Stimulated activated naive B cell treated with anti-CD40 and anti-IgM and Interleukin-4, amounts not matched to agents 10 μg/mL and 1 μg/mL and 100 μg/mL, for 72 hours (primary cell): ENCODE data around the gene IL12RB2.

ENCODE experiments used
- ATAC-seq, 2 donors: fragments of 150-1000 bp; cut with Tn5 transposase; replicated peaks; 2 replicates each; pipeline ENCODE4 v1.10.0; 2021; ENCODE audit warnings: moderate library complexity in 1 of 2
- DNase-seq: peaks from one replicate; pipeline ENCODE4 v3.0.0; 2021
- H3K27ac Mint-ChIP-seq: one replicate; pipeline ENCODE4 v1.8.0; 2022; ENCODE audit warnings: mild to moderate bottlenecking, mixed read lengths
- H3K27me3 Mint-ChIP-seq, 2 donors: one replicate each; pipeline ENCODE4 v1.8.0; 2022; ENCODE audit warnings: mixed read lengths in 2 of 2
- H3K36me3 Mint-ChIP-seq, 2 donors: one replicate each; pipeline ENCODE4 v1.8.0; 2022; ENCODE audit warnings: mixed read lengths in 2 of 2, mild to moderate bottlenecking in 1 of 2
- H3K4me1 Mint-ChIP-seq, 2 donors: one replicate each; pipeline ENCODE4 v1.8.0; 2022; ENCODE audit warnings: mixed read lengths in 2 of 2, mild to moderate bottlenecking in 1 of 2
- H3K4me3 Mint-ChIP-seq, 2 donors: one replicate each; pipeline ENCODE4 v1.8.0; 2022; ENCODE audit warnings: mild to moderate bottlenecking in 2 of 2, mixed read lengths in 2 of 2, moderate library complexity in 1 of 2
- H3K9me3 Mint-ChIP-seq, 2 donors: one replicate each; pipeline ENCODE4 v1.8.0; 2022; ENCODE audit warnings: mixed read lengths in 2 of 2, mild to moderate bottlenecking in 1 of 2

Gene IL12RB2

DNA sequence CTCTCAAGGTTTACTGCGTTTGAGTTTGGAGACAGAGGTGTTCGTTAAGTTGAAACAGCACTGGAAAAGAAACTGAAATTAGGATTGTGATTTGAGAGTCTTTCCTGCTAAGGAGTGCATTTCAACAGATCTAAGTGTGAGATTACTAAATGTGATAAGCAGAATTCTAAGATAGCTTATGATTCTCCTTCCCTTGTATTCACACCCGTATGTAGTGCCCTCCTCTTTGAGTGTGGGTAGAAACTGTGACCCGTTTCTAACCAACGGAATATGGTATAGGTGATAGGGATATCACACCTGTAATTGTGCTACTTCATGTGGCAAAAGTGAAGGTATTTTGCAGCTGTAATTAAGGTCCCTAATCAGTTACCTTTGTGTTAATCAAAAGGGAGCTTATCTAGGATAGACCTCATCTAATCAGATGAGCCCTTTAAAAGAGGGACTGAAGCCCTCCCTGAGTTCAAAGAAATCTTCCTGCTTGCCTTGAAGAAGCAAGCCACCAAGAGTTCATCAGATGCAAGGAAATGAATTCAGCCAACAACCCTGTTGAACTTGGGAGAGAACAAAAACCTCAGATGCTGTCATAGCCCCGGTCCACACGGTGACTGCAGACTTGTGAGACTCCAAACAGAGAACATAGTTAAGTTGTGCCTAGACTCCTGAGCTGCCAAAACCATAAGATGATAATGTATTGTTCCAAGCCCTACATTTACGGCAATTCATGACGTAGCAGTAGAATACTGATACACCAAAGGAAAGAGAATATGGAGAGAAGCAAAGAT, 12.6 kb upstream of the IL12RB2 start:
- DNase-seq, result no peak
- H3K9me3 Mint-ChIP-seq, result peaks cover 0 to 5% of the 10 kb centered on the region in 2 donors
- H3K4me1 Mint-ChIP-seq, result no peaks in the 10 kb centered on the region
- H3K27ac Mint-ChIP-seq, result no peak overlapping the region
- ATAC-seq, result no peak
- peaks cover 0 to 7% of the 10 kb centered on the region in 2 donors for H3K27me3 Mint-ChIP-seq
- peaks cover 0 to 2% of the 10 kb centered on the region in 2 donors for H3K36me3 Mint-ChIP-seq
- no peak overlapping the region for H3K4me3 Mint-ChIP-seq

DNA sequence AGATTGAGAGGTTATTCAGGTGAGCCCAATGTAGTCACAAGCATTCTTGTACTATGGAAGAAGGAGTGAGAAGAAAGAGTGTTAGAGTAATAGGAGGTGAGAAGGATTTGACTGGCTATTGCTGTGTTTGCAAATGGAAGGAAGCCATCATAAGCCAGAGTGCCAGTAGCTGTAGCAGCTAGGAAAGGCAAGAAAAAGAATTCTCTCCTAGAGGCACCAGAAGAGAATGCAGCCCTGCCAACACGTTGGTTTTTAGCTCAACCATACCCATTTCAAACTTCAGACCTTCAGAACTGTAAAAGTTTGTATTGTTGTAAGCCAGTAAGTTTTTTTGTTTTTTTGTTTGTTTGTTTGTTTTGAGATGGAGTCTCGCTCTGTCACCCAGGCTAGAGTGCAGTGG, 8.9 kb upstream of the IL12RB2 start:
- H3K27me3 Mint-ChIP-seq, result no peaks in the 10 kb centered on the region
- peaks cover 0 to 1% of the 10 kb centered on the region in 2 donors for H3K4me1 Mint-ChIP-seq
- peaks cover 0 to 2% of the 10 kb centered on the region in 2 donors for H3K9me3 Mint-ChIP-seq
- H3K36me3 Mint-ChIP-seq, result peaks cover 0 to 2% of the 10 kb centered on the region in 2 donors
- no peak overlapping the region for H3K27ac Mint-ChIP-seq
- no peak overlapping the region for H3K4me3 Mint-ChIP-seq
- no peak for ATAC-seq
- no peak for DNase-seq

GRCh38 chr1:67299296-67299695, 8.4 kb upstream of the IL12RB2 start:
- peaks cover 0 to 2% of the 10 kb centered on the region in 2 donors for H3K36me3 Mint-ChIP-seq
- no peak overlapping the region for H3K27ac Mint-ChIP-seq
- H3K4me1 Mint-ChIP-seq, result peaks cover 0 to 1% of the 10 kb centered on the region in 2 donors
- peaks cover 0 to 2% of the 10 kb centered on the region in 2 donors for H3K9me3 Mint-ChIP-seq
- no peak overlapping the region for H3K4me3 Mint-ChIP-seq
- no peaks in the 10 kb centered on the region for H3K27me3 Mint-ChIP-seq
- DNase-seq (no peak), ATAC-seq (no peak)

GRCh38 chr1:67300561-67300960, 7.1 kb upstream of the IL12RB2 start:
- H3K36me3 Mint-ChIP-seq, result no peaks in the 10 kb centered on the region
- no peak overlapping the region for H3K4me3 Mint-ChIP-seq
- H3K9me3 Mint-ChIP-seq, result no peaks in the 10 kb centered on the region
- no peak overlapping the region for H3K27ac Mint-ChIP-seq
- DNase-seq (no peak), ATAC-seq (no peak)
- H3K4me1 Mint-ChIP-seq, result peaks cover 0 to 1% of the 10 kb centered on the region in 2 donors
- no peaks in the 10 kb centered on the region for H3K27me3 Mint-ChIP-seq

DNA sequence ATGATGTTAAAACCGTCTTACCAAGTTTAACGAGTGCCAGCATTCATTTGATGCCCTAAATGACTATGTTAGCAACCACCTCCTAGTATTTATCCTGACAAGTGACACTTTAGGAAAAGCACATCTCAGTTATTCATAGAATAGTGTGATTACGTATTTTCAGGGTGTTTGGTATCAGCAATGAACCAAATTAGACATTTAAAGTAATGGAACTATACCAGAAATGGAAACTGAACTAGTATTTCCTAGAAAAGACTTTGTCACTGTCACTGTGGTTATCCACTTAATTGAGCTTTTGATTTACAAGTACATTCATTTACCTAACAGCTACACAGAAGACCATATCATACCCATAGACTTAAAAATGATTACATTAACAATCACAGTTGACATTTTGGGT, 3.6 kb upstream of the IL12RB2 start:
- peaks cover 4 to 9% of the 10 kb centered on the region in 2 donors for H3K27me3 Mint-ChIP-seq
- H3K9me3 Mint-ChIP-seq, result no peaks in the 10 kb centered on the region
- no peaks in the 10 kb centered on the region for H3K36me3 Mint-ChIP-seq
- H3K4me3 Mint-ChIP-seq, result no peak overlapping the region
- ATAC-seq (no peak), DNase-seq (no peak)
- H3K4me1 Mint-ChIP-seq, result peaks cover 8 to 15% of the 10 kb centered on the region in 2 donors
- H3K27ac Mint-ChIP-seq, result no peak overlapping the region

- ATAC-seq, result no peak
Measured at GRCh38 chr1:67306547-67306946, 1.1 kb upstream of the IL12RB2 start.

GRCh38 chr1:67308136-67308535, 463 bp downstream of the IL12RB2 start:
- H3K36me3 Mint-ChIP-seq, result peaks cover 3 to 4% of the 10 kb centered on the region in 2 donors

More at GRCh38 chr1:67306547-67306946, 1.1 kb upstream of the IL12RB2 start:
- Mint-ChIP-seq H3K27me3 (peaks cover 4 to 9% of the 10 kb centered on the region in 2 donors), H3K4me3 (no peak overlapping the region), H3K4me1 (peaks cover 10 to 15% of the 10 kb centered on the region in 2 donors), H3K9me3 (no peaks in the 10 kb centered on the region), H3K27ac (no peak overlapping the region), H3K36me3 (peaks cover 0 to 3% of the 10 kb centered on the region in 2 donors)
- DNase-seq, result no peak

GRCh38 chr1:67312615-67313014, 4.9 kb downstream of the IL12RB2 start:
- no peak overlapping the region for H3K27ac Mint-ChIP-seq
- no peak overlapping the region for H3K4me3 Mint-ChIP-seq
- no peaks in the 10 kb centered on the region for H3K9me3 Mint-ChIP-seq
- peaks cover 13 to 19% of the 10 kb centered on the region in 2 donors for H3K4me1 Mint-ChIP-seq
- H3K36me3 Mint-ChIP-seq, result peaks cover 3 to 4% of the 10 kb centered on the region in 2 donors
- ATAC-seq (no peak), DNase-seq (no peak)
- H3K27me3 Mint-ChIP-seq, result peaks cover 4 to 9% of the 10 kb centered on the region in 2 donors

More at GRCh38 chr1:67308136-67308535, 463 bp downstream of the IL12RB2 start:
- ATAC-seq (peak; percentile 37 to 43), DNase-seq (no peak)
- Mint-ChIP-seq H3K27me3 (peaks cover 4 to 9% of the 10 kb centered on the region in 2 donors), H3K4me3 (peak overlapping the region; percentile 83 to 85), H3K9me3 (no peaks in the 10 kb centered on the region), H3K4me1 (peaks cover 13 to 25% of the 10 kb centered on the region in 2 donors), H3K27ac (peak overlapping the region; percentile 88)

- Mint-ChIP-seq H3K27ac (no peak overlapping the region), H3K4me1 (peaks cover 6 to 11% of the 10 kb centered on the region in 2 donors), H3K4me3 (no peak overlapping the region), H3K27me3 (no peaks in the 10 kb centered on the region), H3K9me3 (no peaks in the 10 kb centered on the region), H3K36me3 (peaks cover 3 to 4% of the 10 kb centered on the region in 2 donors)
- ATAC-seq (peak; percentile 62 to 71), DNase-seq (no peak)
Measured at GRCh38 chr1:67313934-67314671, 6.4 kb downstream of the IL12RB2 start.

GRCh38 chr1:67314696-67315095, 7.0 kb downstream of the IL12RB2 start:
- Mint-ChIP-seq H3K27me3 (no peaks in the 10 kb centered on the region), H3K4me1 (peaks cover 4 to 11% of the 10 kb centered on the region in 2 donors), H3K9me3 (no peaks in the 10 kb centered on the region), H3K4me3 (no peak overlapping the region), H3K36me3 (peaks cover 1 to 4% of the 10 kb centered on the region in 2 donors), H3K27ac (no peak overlapping the region)
- DNase-seq (no peak), ATAC-seq (peak; percentile 14 to 29)

- ATAC-seq (no peak), DNase-seq (no peak)
- Mint-ChIP-seq H3K36me3 (peaks cover 0 to 4% of the 10 kb centered on the region in 2 donors), H3K27ac (no peak overlapping the region), H3K4me3 (no peak overlapping the region), H3K27me3 (no peaks in the 10 kb centered on the region), H3K9me3 (no peaks in the 10 kb centered on the region), H3K4me1 (peaks cover 4 to 11% of the 10 kb centered on the region in 2 donors)
Measured at GRCh38 chr1:67316180-67316902, 8.7 kb downstream of the IL12RB2 start.

DNA sequence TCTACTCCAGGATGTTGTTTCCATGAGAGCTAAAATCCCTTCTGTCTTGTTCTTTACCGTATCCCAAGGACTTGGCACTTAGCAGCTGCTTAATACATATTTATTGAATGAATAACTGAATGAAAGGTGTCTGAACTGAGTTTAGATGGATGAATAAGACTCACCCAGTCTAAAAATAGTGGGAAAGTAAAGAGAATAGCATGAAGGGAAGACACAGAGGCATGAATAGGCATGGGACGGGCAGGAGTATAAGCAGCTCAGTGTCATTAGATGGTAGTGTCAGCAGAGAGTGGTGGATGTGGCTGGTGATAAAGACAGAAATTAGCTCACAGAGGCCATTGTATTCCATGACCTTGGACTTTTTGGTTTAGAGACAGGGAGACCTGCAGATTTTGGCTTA, 9.2 kb downstream of the IL12RB2 start:
- Mint-ChIP-seq H3K36me3 (peaks cover 4% of the 10 kb centered on the region in 2 donors), H3K9me3 (no peaks in the 10 kb centered on the region), H3K4me3 (no peak overlapping the region), H3K27ac (no peak overlapping the region), H3K4me1 (peaks cover 4 to 8% of the 10 kb centered on the region in 2 donors), H3K27me3 (no peaks in the 10 kb centered on the region)
- DNase-seq, result no peak
- ATAC-seq, result no peak

GRCh38 chr1:67317803-67318202, 10.1 kb downstream of the IL12RB2 start:
- Mint-ChIP-seq H3K27me3 (no peaks in the 10 kb centered on the region), H3K4me1 (peaks cover 3 to 8% of the 10 kb centered on the region in 2 donors)
- ATAC-seq, result peak in 1 of 2 donors; percentile 46

GRCh38 chr1:67322442-67322841, 14.8 kb downstream of the IL12RB2 start:
- Mint-ChIP-seq H3K9me3 (no peaks in the 10 kb centered on the region), H3K4me3 (no peak overlapping the region), H3K27me3 (no peaks in the 10 kb centered on the region), H3K36me3 (peaks cover 9 to 11% of the 10 kb centered on the region in 2 donors), H3K4me1 (peaks cover 3 to 10% of the 10 kb centered on the region in 2 donors), H3K27ac (no peak overlapping the region)
- ATAC-seq (no peak), DNase-seq (no peak)

More at GRCh38 chr1:67317803-67318202, 10.1 kb downstream of the IL12RB2 start:
- DNase-seq, result no peak
- H3K27ac Mint-ChIP-seq, result no peak overlapping the region
- peaks cover 8 to 10% of the 10 kb centered on the region in 2 donors for H3K36me3 Mint-ChIP-seq
- no peak overlapping the region for H3K4me3 Mint-ChIP-seq
- no peaks in the 10 kb centered on the region for H3K9me3 Mint-ChIP-seq
